GM23338 (cell line): ENCODE data around the gene RADIL. TPM values are rescaled to one million over a fixed set of nuclear protein-coding genes. Genes with fewer than 3 reads are reported as not detected.

Experiments
- ATAC-seq: fragments of 200-7000 bp; cut with Tn5 transposase; 3 replicates; pipeline ENCODE4 v1.9.1; 2020
- DNase-seq: peaks from one replicate; pipeline ENCODE4 v3.0.0-alpha.2; 2015; ENCODE audit warnings: low spot score
- H2AFZ ChIP-seq: fragments of 200-600 bp; sonication (generic); 2 replicates; pipeline ENCODE4 v1.8.0; 2016; ENCODE audit warnings: antibody characterized with exemption, mild to moderate bottlenecking, moderate library complexity
- H3F3A ChIP-seq: fragments of 200-600 bp; sonication (generic); replicated peaks from 2 replicates; pipeline ENCODE4 v1.8.0; 2017; ENCODE audit warnings: antibody characterized with exemption, mixed run types, low read depth
- H3K27ac ChIP-seq: fragments of 200-600 bp; sonication (generic); 2 replicates; pipeline ENCODE4 v1.6.1; 2016; ENCODE audit warnings: low read depth
- H3K27me3 ChIP-seq: fragments of 200-600 bp; sonication (generic); 2 replicates; pipeline ENCODE4 v1.8.0; 2016; ENCODE audit warnings: mild to moderate bottlenecking, mixed run types, moderate library complexity; ENCODE audit not compliant: insufficient read depth
- H3K36me3 ChIP-seq: fragments of 200-600 bp; sonication (generic); 2 replicates; pipeline ENCODE4 v1.8.0; 2016; ENCODE audit warnings: mild to moderate bottlenecking; ENCODE audit not compliant: insufficient read depth
- H3K4me1 ChIP-seq: fragments of 200-600 bp; sonication (generic); 2 replicates; pipeline ENCODE4 v1.8.0; 2016; ENCODE audit warnings: mild to moderate bottlenecking, moderate library complexity; ENCODE audit not compliant: insufficient read depth
- H3K4me2 ChIP-seq: fragments of 200-600 bp; sonication (generic); 2 replicates; pipeline ENCODE4 v1.7.1; 2017; ENCODE audit warnings: mixed run types
- H3K4me3 ChIP-seq: fragments of 200-600 bp; sonication (generic); 2 replicates; pipeline ENCODE4 v1.6.1; 2016; ENCODE audit warnings: mixed run types
- H3K79me2 ChIP-seq: fragments of 200-600 bp; sonication (generic); replicated peaks from 2 replicates; pipeline ENCODE4 v1.8.0; 2017; ENCODE audit warnings: mild to moderate bottlenecking; ENCODE audit not compliant: insufficient read depth
- H3K9me2 ChIP-seq: fragments of 200-600 bp; sonication (generic); 2 replicates; pipeline ENCODE4 v1.8.0; 2017; ENCODE audit not compliant: insufficient read depth
- H4K20me1 ChIP-seq: fragments of 200-600 bp; sonication (generic); replicated peaks from 2 replicates; pipeline ENCODE4 v1.8.0; 2017; ENCODE audit warnings: mild to moderate bottlenecking; ENCODE audit not compliant: insufficient read depth
- H3K27ac Mint-ChIP-seq: 2 replicates; pipeline ENCODE4 v1.8.0; 2020; ENCODE audit warnings: inconsistent platforms, mild to moderate bottlenecking, moderate library complexity, mixed read lengths
- H3K27me3 Mint-ChIP-seq: 3 replicates; pipeline ENCODE4 v1.8.0; 2022; ENCODE audit warnings: low read depth, mild to moderate bottlenecking, moderate library complexity, mixed read lengths, inconsistent platforms; ENCODE audit not compliant: insufficient read depth, poor library complexity
- H3K36me3 Mint-ChIP-seq: 3 replicates; pipeline ENCODE4 v1.8.0; 2021; ENCODE audit warnings: low read depth, mild to moderate bottlenecking, inconsistent platforms, moderate library complexity, mixed read lengths
- H3K4me1 Mint-ChIP-seq: 3 replicates; pipeline ENCODE4 v1.8.0; 2020; ENCODE audit warnings: mild to moderate bottlenecking, inconsistent platforms, mixed read lengths
- H3K4me3 Mint-ChIP-seq: 3 replicates; pipeline ENCODE4 v1.8.0; 2021; ENCODE audit warnings: moderate library complexity, mild to moderate bottlenecking, inconsistent platforms, mixed read lengths
- H3K9me3 Mint-ChIP-seq: 3 replicates; pipeline ENCODE4 v1.8.0; 2020; ENCODE audit warnings: moderate library complexity, mild to moderate bottlenecking, inconsistent platforms, mixed read lengths
- STAT1 ChIP-seq: IDR thresholded peaks from one replicate; pipeline ENCODE4 v1.6.1; 2016; ENCODE audit warnings: antibody characterized with exemption; ENCODE audit not compliant: unreplicated experiment
- ZNF114 ChIP-seq: fragments of 250-450 bp; sonication (Bioruptor Pico); IDR thresholded peaks from 2 replicates; pipeline ENCODE4 v1.5.0; 2020; ENCODE audit warnings: mild to moderate bottlenecking, moderate library complexity
- polyA plus RNA-seq: library from polyadenylated mRNA; unstranded; fragments of >200 nt; fragmentation: Nextera tagmentation; extraction: Ambion mirVana; gene quantifications from 2 replicates; pipeline ENCODE4 v1.2.1, GENCODE V29; 2016
- total RNA-seq: library from RNA; depleted of rRNA; stranded (reverse); fragments of >200 nt; shearing (Covaris generic); gene quantifications from 2 replicates; pipeline ENCODE4 v1.2.3, GENCODE V29; 2014
- TF ChIP-seq, protein P1 (sequence below), 2 experiments: fragments of 200-600 bp in 1 of 2; sonication (generic) in 1 of 2; conservative IDR thresholded peaks; 2 replicates each; pipeline versions ENCODE4 v1.5.1 to v1.6.1; 2016 to 2017; ENCODE audit warnings: antibody characterized with exemption in 2 of 2, low read depth in 2 of 2, mild to moderate bottlenecking in 2 of 2, moderate library complexity in 1 of 2
- TF ChIP-seq, protein P2 (sequence below): fragments of 250-450 bp; sonication (Bioruptor Pico); IDR thresholded peaks from 2 replicates; pipeline ENCODE4 v1.5.0; 2020; ENCODE audit warnings: mild to moderate bottlenecking, moderate library complexity

Gene RADIL
- total and polyA plus RNA-seq, 2 experiments from 2014 or later, result 4.3 to 9.8 TPM

DNA sequence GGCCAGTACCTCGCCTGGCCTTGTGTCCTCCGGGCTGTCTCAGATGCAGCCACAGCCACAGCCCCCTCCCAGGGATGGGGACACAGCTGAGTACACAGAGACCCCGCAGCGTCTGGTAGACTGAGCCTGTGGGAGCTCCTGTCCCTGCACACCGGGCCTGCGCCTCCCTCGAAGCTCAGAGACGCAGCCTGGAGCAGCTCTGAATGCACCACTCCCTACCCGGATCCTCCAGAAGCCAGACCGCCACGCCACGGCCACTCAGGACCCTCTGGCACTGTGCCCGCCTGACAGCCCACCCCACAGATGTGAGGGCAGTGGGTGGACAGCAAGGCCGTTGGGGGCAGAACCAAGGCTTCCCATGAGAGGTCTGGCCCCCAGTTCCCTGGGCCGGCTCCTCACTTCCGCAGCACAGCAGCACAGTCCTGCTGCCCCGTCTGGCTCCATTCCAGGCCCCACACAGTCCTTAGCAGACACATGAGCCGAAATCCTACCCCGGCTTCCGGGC lies 62.5 kb downstream of the RADIL start (continued):
- TF ChIP-seq, protein P1, sequence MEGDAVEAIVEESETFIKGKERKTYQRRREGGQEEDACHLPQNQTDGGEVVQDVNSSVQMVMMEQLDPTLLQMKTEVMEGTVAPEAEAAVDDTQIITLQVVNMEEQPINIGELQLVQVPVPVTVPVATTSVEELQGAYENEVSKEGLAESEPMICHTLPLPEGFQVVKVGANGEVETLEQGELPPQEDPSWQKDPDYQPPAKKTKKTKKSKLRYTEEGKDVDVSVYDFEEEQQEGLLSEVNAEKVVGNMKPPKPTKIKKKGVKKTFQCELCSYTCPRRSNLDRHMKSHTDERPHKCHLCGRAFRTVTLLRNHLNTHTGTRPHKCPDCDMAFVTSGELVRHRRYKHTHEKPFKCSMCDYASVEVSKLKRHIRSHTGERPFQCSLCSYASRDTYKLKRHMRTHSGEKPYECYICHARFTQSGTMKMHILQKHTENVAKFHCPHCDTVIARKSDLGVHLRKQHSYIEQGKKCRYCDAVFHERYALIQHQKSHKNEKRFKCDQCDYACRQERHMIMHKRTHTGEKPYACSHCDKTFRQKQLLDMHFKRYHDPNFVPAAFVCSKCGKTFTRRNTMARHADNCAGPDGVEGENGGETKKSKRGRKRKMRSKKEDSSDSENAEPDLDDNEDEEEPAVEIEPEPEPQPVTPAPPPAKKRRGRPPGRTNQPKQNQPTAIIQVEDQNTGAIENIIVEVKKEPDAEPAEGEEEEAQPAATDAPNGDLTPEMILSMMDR (conservative IDR thresholded peaks at IDR 0.05; ENCODE audit: low read depth in 2 of 2), result no peak
- TF ChIP-seq STAT1, result no peak

DNA sequence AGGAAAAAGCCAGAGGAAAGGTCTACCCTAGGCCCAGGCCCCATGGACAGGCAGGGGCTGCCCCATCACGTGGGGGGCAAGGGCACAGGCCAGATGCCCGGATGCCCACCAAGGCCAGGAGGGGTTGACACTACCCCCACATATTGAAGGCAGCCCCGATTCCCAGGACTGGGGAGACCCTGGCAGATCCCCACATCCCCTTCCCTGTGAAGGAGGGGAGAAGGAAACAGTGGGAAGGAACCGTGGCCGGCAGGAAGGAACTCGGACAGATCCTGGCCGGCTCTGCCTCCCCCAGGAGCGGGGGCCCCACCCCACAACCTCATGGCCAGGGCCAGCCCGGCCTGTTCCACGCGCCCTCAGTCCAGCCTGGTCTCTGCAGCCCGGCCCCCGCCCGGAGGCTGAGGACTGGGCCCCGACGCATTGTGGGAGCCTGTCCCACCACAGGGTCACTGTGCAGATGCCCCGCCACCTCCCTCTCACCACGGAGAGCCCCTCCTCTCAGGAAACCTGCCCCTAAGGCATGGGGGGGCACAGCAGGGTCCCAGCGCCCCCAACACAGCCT lies 63.0 kb downstream of the RADIL start:
- H3K9me3 Mint-ChIP-seq, result no peaks in the 10 kb centered on the region
- H3K4me1 ChIP-seq, result no peaks in the 10 kb centered on the region
- ATAC-seq (no peak), DNase-seq (no peak)
- peaks cover 5% of the 10 kb centered on the region for H3K27me3 Mint-ChIP-seq
- no peaks in the 10 kb centered on the region for H3K36me3 ChIP-seq
- no peak overlapping the region for H3K27ac Mint-ChIP-seq
- no peaks in the 10 kb centered on the region for H3K36me3 Mint-ChIP-seq
- H3K4me3 Mint-ChIP-seq, result no peak overlapping the region
- H3K4me3 ChIP-seq, result no peak overlapping the region
- no peak overlapping the region for H2AFZ ChIP-seq
- no peak for TF ChIP-seq ZNF114 (CRISPR knock-in tag)
- TF ChIP-seq, protein P2, sequence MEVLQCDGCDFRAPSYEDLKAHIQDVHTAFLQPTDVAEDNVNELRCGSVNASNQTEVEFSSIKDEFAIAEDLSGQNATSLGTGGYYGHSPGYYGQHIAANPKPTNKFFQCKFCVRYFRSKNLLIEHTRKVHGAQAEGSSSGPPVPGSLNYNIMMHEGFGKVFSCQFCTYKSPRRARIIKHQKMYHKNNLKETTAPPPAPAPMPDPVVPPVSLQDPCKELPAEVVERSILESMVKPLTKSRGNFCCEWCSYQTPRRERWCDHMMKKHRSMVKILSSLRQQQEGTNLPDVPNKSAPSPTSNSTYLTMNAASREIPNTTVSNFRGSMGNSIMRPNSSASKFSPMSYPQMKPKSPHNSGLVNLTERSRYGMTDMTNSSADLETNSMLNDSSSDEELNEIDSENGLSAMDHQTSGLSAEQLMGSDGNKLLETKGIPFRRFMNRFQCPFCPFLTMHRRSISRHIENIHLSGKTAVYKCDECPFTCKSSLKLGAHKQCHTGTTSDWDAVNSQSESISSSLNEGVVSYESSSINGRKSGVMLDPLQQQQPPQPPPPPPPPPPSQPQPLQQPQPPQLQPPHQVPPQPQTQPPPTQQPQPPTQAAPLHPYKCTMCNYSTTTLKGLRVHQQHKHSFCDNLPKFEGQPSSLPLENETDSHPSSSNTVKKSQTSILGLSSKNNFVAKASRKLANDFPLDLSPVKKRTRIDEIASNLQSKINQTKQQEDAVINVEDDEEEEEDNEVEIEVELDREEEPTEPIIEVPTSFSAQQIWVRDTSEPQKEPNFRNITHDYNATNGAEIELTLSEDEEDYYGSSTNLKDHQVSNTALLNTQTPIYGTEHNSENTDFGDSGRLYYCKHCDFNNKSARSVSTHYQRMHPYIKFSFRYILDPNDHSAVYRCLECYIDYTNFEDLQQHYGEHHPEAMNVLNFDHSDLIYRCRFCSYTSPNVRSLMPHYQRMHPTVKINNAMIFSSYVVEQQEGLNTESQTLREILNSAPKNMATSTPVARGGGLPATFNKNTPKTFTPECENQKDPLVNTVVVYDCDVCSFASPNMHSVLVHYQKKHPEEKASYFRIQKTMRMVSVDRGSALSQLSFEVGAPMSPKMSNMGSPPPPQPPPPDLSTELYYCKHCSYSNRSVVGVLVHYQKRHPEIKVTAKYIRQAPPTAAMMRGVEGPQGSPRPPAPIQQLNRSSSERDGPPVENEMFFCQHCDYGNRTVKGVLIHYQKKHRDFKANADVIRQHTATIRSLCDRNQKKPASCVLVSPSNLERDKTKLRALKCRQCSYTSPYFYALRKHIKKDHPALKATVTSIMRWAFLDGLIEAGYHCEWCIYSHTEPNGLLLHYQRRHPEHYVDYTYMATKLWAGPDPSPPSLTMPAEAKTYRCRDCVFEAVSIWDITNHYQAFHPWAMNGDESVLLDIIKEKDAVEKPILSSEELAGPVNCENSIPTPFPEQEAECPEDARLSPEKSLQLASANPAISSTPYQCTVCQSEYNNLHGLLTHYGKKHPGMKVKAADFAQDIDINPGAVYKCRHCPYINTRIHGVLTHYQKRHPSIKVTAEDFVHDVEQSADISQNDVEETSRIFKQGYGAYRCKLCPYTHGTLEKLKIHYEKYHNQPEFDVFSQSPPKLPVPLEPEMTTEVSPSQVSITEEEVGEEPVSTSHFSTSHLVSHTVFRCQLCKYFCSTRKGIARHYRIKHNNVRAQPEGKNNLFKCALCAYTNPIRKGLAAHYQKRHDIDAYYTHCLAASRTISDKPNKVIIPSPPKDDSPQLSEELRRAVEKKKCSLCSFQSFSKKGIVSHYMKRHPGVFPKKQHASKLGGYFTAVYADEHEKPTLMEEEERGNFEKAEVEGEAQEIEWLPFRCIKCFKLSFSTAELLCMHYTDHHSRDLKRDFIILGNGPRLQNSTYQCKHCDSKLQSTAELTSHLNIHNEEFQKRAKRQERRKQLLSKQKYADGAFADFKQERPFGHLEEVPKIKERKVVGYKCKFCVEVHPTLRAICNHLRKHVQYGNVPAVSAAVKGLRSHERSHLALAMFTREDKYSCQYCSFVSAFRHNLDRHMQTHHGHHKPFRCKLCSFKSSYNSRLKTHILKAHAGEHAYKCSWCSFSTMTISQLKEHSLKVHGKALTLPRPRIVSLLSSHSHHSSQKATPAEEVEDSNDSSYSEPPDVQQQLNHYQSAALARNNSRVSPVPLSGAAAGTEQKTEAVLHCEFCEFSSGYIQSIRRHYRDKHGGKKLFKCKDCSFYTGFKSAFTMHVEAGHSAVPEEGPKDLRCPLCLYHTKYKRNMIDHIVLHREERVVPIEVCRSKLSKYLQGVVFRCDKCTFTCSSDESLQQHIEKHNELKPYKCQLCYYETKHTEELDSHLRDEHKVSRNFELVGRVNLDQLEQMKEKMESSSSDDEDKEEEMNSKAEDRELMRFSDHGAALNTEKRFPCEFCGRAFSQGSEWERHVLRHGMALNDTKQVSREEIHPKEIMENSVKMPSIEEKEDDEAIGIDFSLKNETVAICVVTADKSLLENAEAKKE (CRISPR knock-in tag), result no peak
- H3K79me2 ChIP-seq, result no peaks in the 10 kb centered on the region
- H3F3A ChIP-seq, result no peaks in the 10 kb centered on the region
- H3K27ac ChIP-seq, result no peak overlapping the region
- no peaks in the 10 kb centered on the region for H3K27me3 ChIP-seq
- H3K4me2 ChIP-seq, result no peak overlapping the region
- no peaks in the 10 kb centered on the region for H4K20me1 ChIP-seq
- no peaks in the 10 kb centered on the region for H3K9me2 ChIP-seq
- no peaks in the 10 kb centered on the region for H3K4me1 Mint-ChIP-seq
